GM18511 (cell line): ENCODE measurements around the gene JMJD4.

ENCODE experiments used
- ATAC-seq: cut with Tn5 transposase; IDR thresholded peaks from one replicate; pipeline ENCODE4 v1.9.1; 2021; ENCODE audit warnings: mild to moderate bottlenecking, moderate library complexity; ENCODE audit not compliant: unreplicated experiment

Gene JMJD4

GRCh38 chr1:227734856-227735538 is at the start of gene JMJD4, which contains the start of gene SNAP47:
TSS of gene JMJD4 (minus strand) at chr1:227735302. CDS start at chr1:227735273, 29 bp downstream.
TSS of gene SNAP47 (plus strand) at chr1:227735435. CDS start at chr1:227747737, 12,302 bp downstream.
- peak; percentile 93 for ATAC-seq

GRCh38 chr1:227782226-227782625 is 47.1 kb upstream of the JMJD4 start:
- ATAC-seq = no peak

GRCh38 chr1:227781314-227781930 is 46.3 kb upstream of the JMJD4 start:
- ATAC-seq = no peak

GRCh38 chr1:227780101-227781044 is 45.3 kb upstream of the JMJD4 start:
- ATAC-seq = no peak

- ATAC-seq = no peak
Observed at GRCh38 chr1:227779685-227780084, 44.6 kb upstream of the JMJD4 start.

GRCh38 chr1:227779021-227779441 is 43.9 kb upstream of the JMJD4 start:
- ATAC-seq = no peak

GRCh38 chr1:227778401-227778947 is 43.4 kb upstream of the JMJD4 start:
- no peak for ATAC-seq

- ATAC-seq = no peak
Observed at GRCh38 chr1:227777646-227778045, 42.5 kb upstream of the JMJD4 start.

GRCh38 chr1:227777156-227777555 is 42.1 kb upstream of the JMJD4 start:
- ATAC-seq = no peak

- ATAC-seq = no peak
Observed at GRCh38 chr1:227776331-227776771, 41.2 kb upstream of the JMJD4 start.

GRCh38 chr1:227775841-227776240 is 40.7 kb upstream of the JMJD4 start:
- no peak for ATAC-seq

GRCh38 chr1:227774821-227775661 is 39.9 kb upstream of the JMJD4 start:
- no peak for ATAC-seq

GRCh38 chr1:227774051-227774731 is 39.1 kb upstream of the JMJD4 start:
- no peak for ATAC-seq

GRCh38 chr1:227773558-227773957 is 38.5 kb upstream of the JMJD4 start:
- no peak for ATAC-seq

GRCh38 chr1:227771771-227772170 is 36.7 kb upstream of the JMJD4 start:
- ATAC-seq = no peak

GRCh38 chr1:227771326-227771725 is 36.2 kb upstream of the JMJD4 start:
- ATAC-seq = no peak

- no peak for ATAC-seq
Observed at GRCh38 chr1:227770812-227771211, 35.7 kb upstream of the JMJD4 start.

- no peak for ATAC-seq
Observed at GRCh38 chr1:227769936-227770494, 34.9 kb upstream of the JMJD4 start.
